Measurements from ENCODE around the gene WDFY4. TPM values are rescaled to one million over a fixed set of nuclear protein-coding genes. Genes with fewer than 3 reads are reported as not detected.

The WDFY4 gene
- total RNA-seq, 6 experiments from 2014 or later = not detected

DNA sequence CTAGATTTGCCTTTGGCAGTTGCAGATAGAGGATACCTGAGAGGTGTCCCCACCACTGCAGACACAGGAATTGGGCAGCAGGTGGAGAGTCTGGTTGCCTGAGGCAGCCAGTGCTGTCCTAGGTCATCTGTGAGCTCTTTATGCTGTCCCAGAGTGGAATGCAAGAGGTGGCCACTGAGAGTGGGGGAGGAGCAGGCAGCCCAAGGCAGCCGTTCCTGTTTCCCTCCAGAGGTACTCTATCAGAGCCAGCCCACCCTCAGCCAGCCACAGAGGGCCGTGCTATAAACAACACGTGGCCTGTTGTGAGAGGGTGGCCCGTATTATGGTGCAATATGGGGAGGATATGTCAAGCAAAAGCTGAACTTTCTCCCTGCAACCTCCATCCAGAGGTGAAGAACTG is 246.5 kb downstream of the WDFY4 start:
- H3K4me1 Mint-ChIP-seq (ENCODE audit: low read depth) = no peaks in the 10 kb centered on the region
- no peaks in the 10 kb centered on the region for H3K9me3 Mint-ChIP-seq
- TF ChIP-seq CTCF (IDR thresholded peaks at IDR 0.05) = no peak
- H3K4me3 Mint-ChIP-seq = no peak overlapping the region
- no peak overlapping the region for H3K27ac Mint-ChIP-seq
- H3K27me3 Mint-ChIP-seq (ENCODE audit: insufficient read depth) = peaks cover 34% of the 10 kb centered on the region
- H3K36me3 Mint-ChIP-seq (ENCODE audit: low read depth) = no peaks in the 10 kb centered on the region
- DNase-seq = no peak

- Mint-ChIP-seq H3K27ac (no peak overlapping the region), H3K27me3 (ENCODE audit: insufficient read depth) (peaks cover 34% of the 10 kb centered on the region), H3K4me1 (ENCODE audit: low read depth) (no peaks in the 10 kb centered on the region), H3K36me3 (ENCODE audit: low read depth) (no peaks in the 10 kb centered on the region), H3K9me3 (no peaks in the 10 kb centered on the region), H3K4me3 (no peak overlapping the region)
- no peak for TF ChIP-seq CTCF (IDR thresholded peaks at IDR 0.05)
- no peak for DNase-seq
Observed at GRCh38 chr10:48932831-48933664, 248.4 kb downstream of the WDFY4 start.

- no peak for TF ChIP-seq CTCF (IDR thresholded peaks at IDR 0.05)
- no peaks in the 10 kb centered on the region for H3K9me3 Mint-ChIP-seq
- H3K4me3 Mint-ChIP-seq = no peak overlapping the region
- H3K27me3 Mint-ChIP-seq (ENCODE audit: insufficient read depth) = peaks cover 21% of the 10 kb centered on the region
- H3K36me3 Mint-ChIP-seq (ENCODE audit: low read depth) = no peaks in the 10 kb centered on the region
- DNase-seq = no peak
- H3K4me1 Mint-ChIP-seq (ENCODE audit: low read depth) = no peaks in the 10 kb centered on the region
- no peak overlapping the region for H3K27ac Mint-ChIP-seq
Observed at GRCh38 chr10:48934672-48935501, 250.2 kb downstream of the WDFY4 start.

- Mint-ChIP-seq H3K27ac (no peak overlapping the region), H3K36me3 (ENCODE audit: low read depth) (no peaks in the 10 kb centered on the region), H3K4me3 (no peak overlapping the region), H3K9me3 (no peaks in the 10 kb centered on the region), H3K4me1 (ENCODE audit: low read depth) (no peaks in the 10 kb centered on the region), H3K27me3 (ENCODE audit: insufficient read depth) (peaks cover 25% of the 10 kb centered on the region)
- DNase-seq = no peak
- TF ChIP-seq CTCF (IDR thresholded peaks at IDR 0.05) = no peak
Observed at GRCh38 chr10:48935577-48935976, 250.9 kb downstream of the WDFY4 start.

DNA sequence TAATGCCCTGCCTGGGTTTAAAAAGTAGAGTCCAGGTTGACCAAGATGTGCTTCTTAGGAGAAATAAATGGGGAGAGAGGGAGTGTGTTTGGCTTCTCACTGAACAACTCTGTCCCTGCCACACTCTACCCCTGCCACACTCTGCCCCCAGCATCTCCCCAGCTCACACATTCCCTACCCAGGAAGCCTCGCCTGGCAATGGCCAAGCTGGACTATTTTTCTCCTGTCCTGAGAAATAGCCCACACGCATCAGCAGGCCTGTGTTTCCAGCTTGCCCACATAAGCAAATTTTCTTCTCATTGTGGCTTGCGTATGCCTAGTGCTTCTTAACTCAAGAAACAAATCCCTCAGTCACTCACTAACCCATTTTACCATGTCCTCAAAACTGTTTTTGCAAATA is 253.1 kb downstream of the WDFY4 start:
- H3K4me3 Mint-ChIP-seq = no peak overlapping the region
- no peaks in the 10 kb centered on the region for H3K36me3 Mint-ChIP-seq (ENCODE audit: low read depth)
- no peak for TF ChIP-seq CTCF (IDR thresholded peaks at IDR 0.05)
- no peak overlapping the region for H3K27ac Mint-ChIP-seq
- peaks cover 33% of the 10 kb centered on the region for H3K27me3 Mint-ChIP-seq (ENCODE audit: insufficient read depth)
- H3K4me1 Mint-ChIP-seq (ENCODE audit: low read depth) = no peaks in the 10 kb centered on the region
- no peaks in the 10 kb centered on the region for H3K9me3 Mint-ChIP-seq
- no peak for DNase-seq
